Common myeloid progenitor, CD34-positive (primary cell): Measurements from ENCODE around the gene ABHD12.

Experiments used
- CTCF ChIA-PET: fragments of 350-600 bp; sonication (Branson Sonifier 250); formaldehyde crosslinking; loops from one replicate; lab custom pipeline; 2021; ENCODE audit warnings: antibody characterized with exemption; lab: Charles Lee
- POLR2A ChIA-PET: fragments of 350-600 bp; sonication (Branson Sonifier 250); formaldehyde crosslinking; loops from one replicate; lab custom pipeline; 2021; ENCODE audit warnings: antibody characterized with exemption; lab: Charles Lee
- DNase-seq, 3 donors: peaks; one replicate each; pipeline versions ENCODE4 v3.0.0 to v3.0.0-alpha.2; 2013
- H3K27ac ChIP-seq, 2 experiments: 1 replicate in 1 of 2; 2 replicates in 1 of 2; pipeline ENCODE4 v1.7.0; 2013; ENCODE audit warnings: inconsistent platforms in 2 of 2, low read length in 2 of 2, mild to moderate bottlenecking in 2 of 2, low read depth in 1 of 2, moderate library complexity in 1 of 2; ENCODE audit not compliant: severe bottlenecking in 2 of 2, insufficient read depth in 1 of 2, poor library complexity in 1 of 2
- H3K27me3 ChIP-seq, 5 experiments: replicated peaks in 2 of 5; 1 replicate in 3 of 5; 2 replicates in 2 of 5; pipeline versions ENCODE4 v1.6.1 to v1.7.0; 2013; ENCODE audit warnings: low read length in 4 of 5, mild to moderate bottlenecking in 2 of 5, moderate library complexity in 2 of 5, inconsistent platforms in 1 of 5; ENCODE audit not compliant: insufficient read depth in 5 of 5, control insufficient read depth in 4 of 5
- H3K36me3 ChIP-seq, 4 experiments: 1 replicate in 2 of 4; 2 replicates in 2 of 4; pipeline versions ENCODE4 v1.6.1 to v1.7.0; 2013; ENCODE audit warnings: low read length in 3 of 4, control low read depth in 1 of 4, mild to moderate bottlenecking in 1 of 4; ENCODE audit not compliant: control insufficient read depth in 4 of 4, insufficient read depth in 4 of 4
- H3K4me1 ChIP-seq, 4 experiments: 1 replicate in 3 of 4; 2 replicates in 1 of 4; pipeline versions ENCODE4 v1.6.1 to v1.7.1; 2013; ENCODE audit warnings: low read length in 3 of 4, mild to moderate bottlenecking in 3 of 4, control low read depth in 1 of 4, inconsistent platforms in 1 of 4, moderate library complexity in 1 of 4; ENCODE audit not compliant: control insufficient read depth in 4 of 4, insufficient read depth in 4 of 4; ENCODE audit errors: control extremely low read depth in 1 of 4
- H3K4me3 ChIP-seq, 7 experiments: 1 replicate in 4 of 7; 2 replicates in 3 of 7; pipeline versions ENCODE4 v1.5.1 to v1.7.0; 2013; ENCODE audit warnings: mild to moderate bottlenecking in 7 of 7, low read length in 6 of 7, moderate library complexity in 6 of 7, inconsistent platforms in 2 of 7, low read depth in 2 of 7, control low read depth in 1 of 7; ENCODE audit not compliant: insufficient read depth in 4 of 7, control insufficient read depth in 1 of 7; ENCODE audit errors: extremely low read depth in 1 of 7
- H3K9me3 ChIP-seq, 5 experiments: 1 replicate in 4 of 5; 2 replicates in 1 of 5; pipeline versions ENCODE4 v1.6.1 to v1.7.1; 2013; ENCODE audit warnings: low read length in 4 of 5, mild to moderate bottlenecking in 2 of 5, inconsistent platforms in 1 of 5, low read depth in 1 of 5, moderate library complexity in 1 of 5; ENCODE audit not compliant: control insufficient read depth in 4 of 5, insufficient read depth in 2 of 5; ENCODE audit errors: control extremely low read depth in 1 of 5
- WGBS: methylation state at CpG from one replicate; pipeline ENCODE4 v1.1.5; 2013; ENCODE audit not compliant: insufficient coverage; 5-methylcytosine and 5-hydroxymethylcytosine counted together

ABHD12 gene

GRCh38 chr20:25280051-25280573, 110.5 kb downstream of the ABHD12 start:
- Histone ChIP-seq H3K4me3 (no peak overlapping the region), H3K4me1 (no peaks in the 10 kb centered on the region), H3K36me3 (peaks cover 13 to 91% (median 64%) of the 10 kb centered on the region in 4 experiments), H3K27me3 (no peaks in the 10 kb centered on the region), H3K9me3 (no peaks in the 10 kb centered on the region), H3K27ac (no peak overlapping the region)
- ChIA-PET POLR2A (no interaction called here), CTCF (interaction anchor here (0.7 to 2.6 kb wide), 2 partner anchors 15 to 26 kb away, joined by 3 to 10 read pairs; no protein-coding TSS in a partner anchor)
- 97% methylated on average over 14 of the region's 15 CpGs for WGBS
- DNase-seq, result no peak

GRCh38 chr20:25279403-25279802, 111.2 kb downstream of the ABHD12 start:
- no peak overlapping the region for H3K4me3 ChIP-seq
- no peaks in the 10 kb centered on the region for H3K27me3 ChIP-seq
- POLR2A ChIA-PET, result no interaction called here
- CTCF ChIA-PET, result no interaction called here
- H3K4me1 ChIP-seq, result no peaks in the 10 kb centered on the region
- H3K9me3 ChIP-seq, result no peaks in the 10 kb centered on the region
- H3K27ac ChIP-seq, result no peak overlapping the region
- WGBS, result 100% methylated on average over 5 of the region's 9 CpGs
- peaks cover 13 to 92% (median 63%) of the 10 kb centered on the region in 4 experiments for H3K36me3 ChIP-seq
- no peak for DNase-seq

- no peaks in the 10 kb centered on the region for H3K27me3 ChIP-seq
- POLR2A ChIA-PET, result no interaction called here
- CTCF ChIA-PET, result no interaction called here
- no peak for DNase-seq
- no peak overlapping the region for H3K4me3 ChIP-seq
- over 99% methylated on average over 26 of the region's 26 CpGs for WGBS
- no peaks in the 10 kb centered on the region for H3K4me1 ChIP-seq
- H3K36me3 ChIP-seq, result peaks cover 16 to 91% (median 61%) of the 10 kb centered on the region in 4 experiments
- H3K9me3 ChIP-seq, result no peaks in the 10 kb centered on the region
- H3K27ac ChIP-seq, result no peak overlapping the region
These were observed 111.8 kb downstream of the ABHD12 start for GRCh38 chr20:25278636-25279361.

- H3K27me3 ChIP-seq, result no peaks in the 10 kb centered on the region
- POLR2A ChIA-PET, result no interaction called here
- no peak for DNase-seq
- WGBS, result 97% methylated on average over 19 of the region's 19 CpGs
- CTCF ChIA-PET, result no interaction called here
- H3K4me3 ChIP-seq, result no peak overlapping the region
- no peaks in the 10 kb centered on the region for H3K9me3 ChIP-seq
- no peak overlapping the region for H3K27ac ChIP-seq
- H3K4me1 ChIP-seq, result no peaks in the 10 kb centered on the region
- H3K36me3 ChIP-seq, result peaks cover 16 to 88% (median 62%) of the 10 kb centered on the region in 4 experiments
These were observed 112.6 kb downstream of the ABHD12 start for GRCh38 chr20:25277941-25278521.

GRCh38 chr20:25277051-25277801, 113.4 kb downstream of the ABHD12 start:
- DNase-seq, result no peak
- Histone ChIP-seq H3K4me1 (no peaks in the 10 kb centered on the region), H3K9me3 (no peaks in the 10 kb centered on the region), H3K27ac (no peak overlapping the region), H3K4me3 (no peak overlapping the region), H3K36me3 (peaks cover 16 to 88% (median 64%) of the 10 kb centered on the region in 4 experiments), H3K27me3 (no peaks in the 10 kb centered on the region)
- POLR2A ChIA-PET, result no interaction called here
- CTCF ChIA-PET, result interaction anchor here (1.7 kb wide), 1 partner anchor 18 kb away, joined by 3 read pairs; no protein-coding TSS in a partner anchor
- whole genome bisulfite sequencing, result 97% methylated on average over 21 of the region's 24 CpGs

GRCh38 chr20:25276533-25277050, 114.0 kb downstream of the ABHD12 start:
- no peak for DNase-seq
- Histone ChIP-seq H3K36me3 (peaks cover 16 to 89% (median 65%) of the 10 kb centered on the region in 4 experiments), H3K9me3 (no peaks in the 10 kb centered on the region), H3K4me3 (no peak overlapping the region), H3K4me1 (no peaks in the 10 kb centered on the region), H3K27ac (no peak overlapping the region), H3K27me3 (no peaks in the 10 kb centered on the region)
- ChIA-PET CTCF (interaction anchor here (1.7 kb wide), 1 partner anchor 18 kb away, joined by 3 read pairs; no protein-coding TSS in a partner anchor), POLR2A (no interaction called here)
- WGBS, result over 99% methylated on average over 23 of the region's 24 CpGs
